Measurements from ENCODE around the gene PRSS57.

DNA sequence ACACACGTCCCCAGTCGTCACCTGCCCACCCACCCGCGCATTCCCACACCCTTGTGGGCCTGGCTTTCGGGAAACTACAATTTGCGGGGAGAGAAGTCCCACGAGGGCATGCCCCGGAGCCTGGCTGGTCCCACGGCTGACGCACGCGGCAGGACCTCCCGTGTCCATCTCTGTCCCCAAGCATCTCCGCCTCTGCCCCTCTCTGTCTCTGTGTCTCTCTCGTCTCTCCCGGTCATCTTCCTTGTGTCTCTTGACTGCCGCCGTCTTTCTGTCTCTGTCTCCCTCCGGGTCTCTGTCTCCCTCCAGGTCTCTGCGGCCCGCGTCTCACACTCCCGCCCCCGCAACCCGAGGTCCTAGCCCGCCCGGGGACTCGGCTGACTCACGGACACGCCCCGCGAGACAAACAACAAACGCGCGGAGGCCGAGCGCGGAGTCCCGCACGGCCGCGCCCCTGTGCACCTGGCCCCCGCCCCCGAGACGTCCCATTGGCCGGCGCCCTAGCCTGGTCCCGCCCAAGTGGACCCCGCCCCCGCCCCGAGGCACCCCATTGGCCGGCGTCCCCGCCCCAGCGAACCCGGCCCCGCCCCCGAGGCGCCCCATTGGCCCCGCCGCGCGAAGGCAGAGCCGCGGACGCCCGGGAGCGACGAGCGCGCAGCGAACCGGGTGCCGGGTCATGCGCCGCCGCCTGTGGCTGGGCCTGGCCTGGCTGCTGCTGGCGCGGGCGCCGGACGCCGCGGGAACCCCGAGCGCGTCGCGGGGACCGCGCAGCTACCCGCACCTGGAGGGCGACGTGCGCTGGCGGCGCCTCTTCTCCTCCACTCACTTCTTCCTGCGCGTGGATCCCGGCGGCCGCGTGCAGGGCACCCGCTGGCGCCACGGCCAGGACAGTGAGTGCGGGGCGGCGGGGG is 55.7 kb downstream of the PRSS57 start, which contains the start of gene FGF22:
- TF ChIP-seq EZH2 (IDR thresholded peaks at IDR 0.05): no peak
- no peak for TF ChIP-seq POLR2AphosphoS5 (IDR thresholded peaks at IDR 0.05; ENCODE audit: borderline replicate concordance, low read depth, low read length)
- TF ChIP-seq FOXP2 (optimal IDR thresholded peaks at IDR 0.05; ENCODE audit: control extremely low read depth, extremely low read length, insufficient read depth): no peak
